Natural killer cell treated with Interleukin-12 subunit alpha and Interleukin-12 subunit beta and Interleukin-15 and Interleukin-18, amount 100 ng/mL, for 72 hours (primary cell): ENCODE measurements around the gene EPHA7. TPM values are rescaled to one million over a fixed set of nuclear protein-coding genes. Genes with fewer than 3 reads are reported as not detected.

Experiments
- ATAC-seq, 2 donors: fragments of 150-1000 bp; cut with Tn5 transposase in 1 of 2; sonication (Bioruptor Pico), chemical (Tn5 transposase) in 1 of 2; 2 replicates each; pipeline ENCODE4 v1.10.0; 2021
- DNase-seq: peaks from one replicate; pipeline ENCODE4 v3.0.0; 2022; ENCODE audit warnings: low spot score
- H3K27ac Mint-ChIP-seq, 2 donors: 1 replicate in 1 of 2; 2 replicates in 1 of 2; pipeline ENCODE4 v1.8.0; 2022; ENCODE audit warnings: mixed read lengths in 2 of 2, mild to moderate bottlenecking in 1 of 2, moderate library complexity in 1 of 2
- H3K27me3 Mint-ChIP-seq, 2 donors: 1 replicate in 1 of 2; 2 replicates in 1 of 2; pipeline ENCODE4 v1.8.0; 2022; ENCODE audit warnings: mixed read lengths in 2 of 2
- H3K36me3 Mint-ChIP-seq: one replicate; pipeline ENCODE4 v1.8.0; 2022; ENCODE audit warnings: mixed read lengths
- H3K4me1 Mint-ChIP-seq, 2 donors: 1 replicate in 1 of 2; 2 replicates in 1 of 2; pipeline ENCODE4 v1.8.0; 2022; ENCODE audit warnings: low read depth in 2 of 2, mixed read lengths in 2 of 2, mild to moderate bottlenecking in 1 of 2
- H3K4me3 Mint-ChIP-seq: one replicate; pipeline ENCODE4 v1.8.0; 2022; ENCODE audit warnings: mixed read lengths
- H3K9me3 Mint-ChIP-seq: 2 replicates; pipeline ENCODE4 v1.8.0; 2022; ENCODE audit warnings: mixed read lengths
- total RNA-seq, 2 donors: library from RNA; stranded (reverse); gene quantifications; one replicate each; pipeline ENCODE4 v1.2.3, GENCODE V29; 2022

Gene EPHA7
- total RNA-seq, 2 donors from 2014 or later: not detected

DNA sequence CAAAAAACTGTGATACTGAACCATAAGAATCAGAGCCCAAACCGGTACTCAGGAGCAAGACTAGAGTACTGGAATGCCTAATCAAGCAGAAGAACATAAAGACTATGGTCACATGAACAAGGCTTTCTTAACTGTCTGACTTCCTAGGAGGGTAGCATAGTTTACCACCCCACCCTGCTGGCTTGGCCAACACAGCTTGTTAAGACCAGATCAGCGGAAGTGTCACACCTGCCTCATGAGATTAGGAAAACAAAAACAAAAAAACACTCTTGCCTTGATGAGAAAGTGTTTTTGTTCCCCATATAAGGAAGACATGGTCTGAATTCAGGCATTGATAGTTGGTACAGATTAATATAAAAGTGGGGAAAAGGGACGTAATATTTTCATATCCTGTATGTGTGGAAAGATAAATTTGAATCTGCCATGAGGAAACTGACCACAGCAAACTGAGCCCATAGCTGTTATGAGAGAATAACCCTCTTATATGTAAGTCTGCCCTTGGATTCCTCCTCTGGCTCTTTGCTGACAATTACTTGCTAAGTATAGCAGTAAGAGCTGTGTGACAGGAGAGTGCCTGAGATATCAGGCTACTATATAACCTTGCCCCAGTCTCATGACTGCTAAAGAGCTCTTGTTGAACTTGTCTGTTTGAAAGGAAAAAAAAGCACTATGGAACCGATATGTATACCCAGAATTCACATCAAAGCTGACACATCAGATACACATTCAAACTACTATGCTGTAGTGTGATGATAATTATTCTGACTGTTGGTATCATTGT is 197.1 kb downstream of the EPHA7 start:
- Mint-ChIP-seq H3K4me3 (no peak overlapping the region), H3K27ac (no peak overlapping the region), H3K36me3 (peaks cover 8% of the 10 kb centered on the region), H3K9me3 (peaks cover 13% of the 10 kb centered on the region), H3K27me3 (no peaks in the 10 kb centered on the region), H3K4me1 (no peaks in the 10 kb centered on the region)
- DNase-seq (no peak), ATAC-seq (no peak)

DNA sequence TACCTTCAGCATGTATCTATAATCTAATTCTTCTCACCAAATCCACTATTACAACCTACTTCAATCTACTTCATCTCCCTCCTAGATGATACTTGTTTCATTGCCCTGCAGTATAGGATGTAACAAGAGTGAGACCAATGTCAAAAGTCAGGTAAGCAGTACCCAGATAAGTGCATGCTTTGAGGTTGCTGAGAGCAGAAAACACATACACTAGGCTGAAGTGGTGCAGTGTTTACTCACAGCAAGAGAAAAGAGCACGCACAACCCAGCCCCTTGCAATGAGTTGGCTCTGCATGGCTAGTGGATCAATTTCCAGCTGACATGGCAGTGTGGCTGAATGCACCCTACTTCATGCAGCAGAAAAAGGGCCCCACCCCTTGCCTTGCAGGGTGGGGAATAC is 199.9 kb downstream of the EPHA7 start:
- DNase-seq (no peak), ATAC-seq (no peak)
- Mint-ChIP-seq H3K36me3 (peaks cover 19% of the 10 kb centered on the region), H3K27me3 (no peaks in the 10 kb centered on the region), H3K4me1 (no peaks in the 10 kb centered on the region), H3K9me3 (peaks cover 29% of the 10 kb centered on the region), H3K4me3 (no peak overlapping the region), H3K27ac (no peak overlapping the region)

DNA sequence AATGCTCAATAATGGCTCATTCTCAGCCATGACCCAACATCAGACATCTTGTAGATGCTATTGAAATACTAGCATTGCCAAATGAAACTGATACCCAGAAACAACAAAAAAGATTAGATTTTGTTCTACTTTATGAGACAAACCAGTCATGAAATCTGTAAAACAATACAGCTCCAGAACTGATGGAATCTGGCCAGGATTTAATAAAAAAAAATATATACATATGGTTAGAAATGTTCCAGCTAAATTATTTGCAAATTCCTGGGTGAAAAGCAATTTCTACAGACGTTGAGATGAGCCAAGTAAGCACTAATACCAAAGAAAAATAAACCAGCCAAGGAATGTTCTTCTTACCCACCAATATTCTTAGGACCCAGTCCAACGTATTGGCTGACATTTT is 201.3 kb downstream of the EPHA7 start:
- Mint-ChIP-seq H3K4me3 (no peak overlapping the region), H3K4me1 (no peaks in the 10 kb centered on the region), H3K27ac (no peak overlapping the region), H3K9me3 (peaks cover 34% of the 10 kb centered on the region), H3K36me3 (peaks cover 19% of the 10 kb centered on the region), H3K27me3 (no peaks in the 10 kb centered on the region)
- DNase-seq (no peak), ATAC-seq (no peak)

GRCh38 chr6:93213028-93213427 is 206.3 kb downstream of the EPHA7 start:
- H3K9me3 Mint-ChIP-seq: peaks cover 30% of the 10 kb centered on the region
- H3K4me3 Mint-ChIP-seq: no peak overlapping the region
- no peaks in the 10 kb centered on the region for H3K27me3 Mint-ChIP-seq
- no peak overlapping the region for H3K27ac Mint-ChIP-seq
- H3K4me1 Mint-ChIP-seq: no peaks in the 10 kb centered on the region
- no peak for ATAC-seq
- no peak for DNase-seq
- H3K36me3 Mint-ChIP-seq: peaks cover 13% of the 10 kb centered on the region

DNA sequence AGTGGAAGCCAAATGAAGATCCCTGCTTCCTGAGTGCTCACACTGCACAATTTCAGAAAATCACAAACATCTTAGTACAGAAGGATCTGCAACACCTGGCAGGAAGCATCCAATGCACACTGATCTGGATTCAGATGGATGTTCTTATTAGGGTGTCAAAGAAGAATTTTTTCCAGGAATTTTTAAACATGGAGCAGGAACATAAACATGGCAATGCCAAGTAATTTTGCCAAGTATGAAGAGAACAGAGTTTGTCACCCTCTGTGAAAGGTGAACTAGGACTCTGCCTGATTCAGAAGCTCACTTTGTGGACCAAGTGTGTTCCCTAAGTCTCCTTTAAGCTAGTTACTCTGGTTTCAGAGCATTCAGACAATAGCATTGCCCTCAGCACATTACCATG is 208.5 kb downstream of the EPHA7 start:
- H3K4me1 Mint-ChIP-seq: no peaks in the 10 kb centered on the region
- no peaks in the 10 kb centered on the region for H3K36me3 Mint-ChIP-seq
- H3K9me3 Mint-ChIP-seq: peaks cover 23% of the 10 kb centered on the region
- H3K27me3 Mint-ChIP-seq: no peaks in the 10 kb centered on the region
- DNase-seq: no peak
- no peak for ATAC-seq
- H3K4me3 Mint-ChIP-seq: no peak overlapping the region
- H3K27ac Mint-ChIP-seq: no peak overlapping the region

GRCh38 chr6:93209358-93209757 is 210.0 kb downstream of the EPHA7 start:
- no peaks in the 10 kb centered on the region for H3K4me1 Mint-ChIP-seq
- peaks cover 5% of the 10 kb centered on the region for H3K36me3 Mint-ChIP-seq
- no peak for ATAC-seq
- no peaks in the 10 kb centered on the region for H3K27me3 Mint-ChIP-seq
- H3K27ac Mint-ChIP-seq: no peak overlapping the region
- H3K9me3 Mint-ChIP-seq: peaks cover 21% of the 10 kb centered on the region
- no peak for DNase-seq
- no peak overlapping the region for H3K4me3 Mint-ChIP-seq

DNA sequence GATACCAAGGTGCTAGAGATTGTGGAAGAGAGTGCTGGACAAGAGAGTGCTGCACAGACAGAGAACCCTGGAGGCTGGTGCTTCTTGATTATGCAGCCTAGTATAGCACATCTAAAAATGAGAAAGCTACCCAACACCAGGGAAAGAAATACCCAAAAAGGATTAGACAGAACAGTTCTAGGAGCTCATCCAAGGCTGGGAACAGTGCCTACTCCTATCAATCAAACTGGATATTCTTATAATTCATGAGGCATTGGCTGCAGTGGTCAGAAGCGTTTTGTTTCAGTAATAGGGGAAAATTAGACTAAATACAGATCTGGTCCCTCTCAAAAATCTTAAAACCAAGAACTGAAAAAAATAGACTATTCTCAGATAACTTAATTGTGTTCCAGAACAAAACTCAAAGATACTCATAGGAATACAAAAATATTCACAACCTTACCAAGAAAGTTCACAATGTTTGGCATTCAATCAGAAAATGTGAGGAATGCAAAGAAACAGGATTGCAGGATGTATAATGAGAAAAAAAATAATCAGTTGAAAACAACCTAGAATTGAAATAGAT is 222.9 kb downstream of the EPHA7 start:
- DNase-seq (no peak), ATAC-seq (no peak)
- H3K4me1 Mint-ChIP-seq: no peaks in the 10 kb centered on the region
- peaks cover 19% of the 10 kb centered on the region for H3K9me3 Mint-ChIP-seq
- H3K4me3 Mint-ChIP-seq: no peak overlapping the region
- no peaks in the 10 kb centered on the region for H3K27me3 Mint-ChIP-seq
- H3K27ac Mint-ChIP-seq: no peak overlapping the region
- H3K36me3 Mint-ChIP-seq: no peaks in the 10 kb centered on the region

GRCh38 chr6:93194480-93194879 is 224.9 kb downstream of the EPHA7 start:
- Mint-ChIP-seq H3K27ac (no peak overlapping the region), H3K9me3 (peaks cover 26% of the 10 kb centered on the region), H3K36me3 (no peaks in the 10 kb centered on the region), H3K27me3 (no peaks in the 10 kb centered on the region), H3K4me1 (no peaks in the 10 kb centered on the region), H3K4me3 (no peak overlapping the region)
- ATAC-seq (no peak), DNase-seq (no peak)

GRCh38 chr6:93193868-93194267 is 225.5 kb downstream of the EPHA7 start:
- no peaks in the 10 kb centered on the region for H3K4me1 Mint-ChIP-seq
- H3K9me3 Mint-ChIP-seq: peaks cover 26% of the 10 kb centered on the region
- H3K36me3 Mint-ChIP-seq: no peaks in the 10 kb centered on the region
- H3K27ac Mint-ChIP-seq: no peak overlapping the region
- H3K27me3 Mint-ChIP-seq: no peaks in the 10 kb centered on the region
- H3K4me3 Mint-ChIP-seq: no peak overlapping the region
- ATAC-seq (no peak), DNase-seq (no peak)
